HG03039 (cell line): ENCODE data around the gene BTBD9.
"Not testable (repeated sequence)": the region's sequence is repeated elsewhere in the genome, so short reads cannot be mapped to it uniquely, and the experiment has no call there.

ENCODE experiments used
- ATAC-seq: cut with Tn5 transposase; IDR thresholded peaks from one replicate; pipeline ENCODE4 v1.9.1; 2021; ENCODE audit warnings: mild to moderate bottlenecking, moderate library complexity; ENCODE audit not compliant: unreplicated experiment

The BTBD9 gene

GRCh38 chr6:38650207-38650752, 10.6 kb upstream of the BTBD9 start:
- ATAC-seq, result no peak

- ATAC-seq, result no peak
These were observed 10.0 kb upstream of the BTBD9 start for GRCh38 chr6:38649744-38650143.

GRCh38 chr6:38648629-38649028, 8.9 kb upstream of the BTBD9 start:
- no peak for ATAC-seq

GRCh38 chr6:38646166-38646878, 6.6 kb upstream of the BTBD9 start:
- ATAC-seq, result no peak

DNA sequence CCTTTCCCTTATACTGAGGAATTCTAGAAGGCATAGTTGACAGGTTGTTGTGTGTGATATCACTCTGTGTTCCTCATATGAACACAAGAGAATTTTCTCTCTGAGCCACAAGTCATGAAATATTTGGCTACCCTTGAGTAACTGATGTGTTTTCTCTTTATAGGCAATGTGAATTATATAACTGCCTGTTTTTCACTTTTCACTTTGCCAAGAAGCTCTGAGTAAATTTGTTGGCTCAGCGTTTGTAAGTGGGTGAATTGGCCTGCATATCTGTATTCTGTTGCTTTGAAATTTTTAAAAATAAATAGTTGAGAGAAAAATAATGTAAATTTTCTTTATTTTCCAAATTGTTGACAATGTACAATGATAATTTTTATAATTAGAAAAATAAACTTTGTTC, 5.2 kb upstream of the BTBD9 start:
- no peak for ATAC-seq

- peak; percentile 1 for ATAC-seq
These were observed 634 bp upstream of the BTBD9 start for GRCh38 chr6:38640216-38640909.

- peak; percentile 15 for ATAC-seq
These were observed 710 bp downstream of the BTBD9 start for GRCh38 chr6:38638941-38639497.

DNA sequence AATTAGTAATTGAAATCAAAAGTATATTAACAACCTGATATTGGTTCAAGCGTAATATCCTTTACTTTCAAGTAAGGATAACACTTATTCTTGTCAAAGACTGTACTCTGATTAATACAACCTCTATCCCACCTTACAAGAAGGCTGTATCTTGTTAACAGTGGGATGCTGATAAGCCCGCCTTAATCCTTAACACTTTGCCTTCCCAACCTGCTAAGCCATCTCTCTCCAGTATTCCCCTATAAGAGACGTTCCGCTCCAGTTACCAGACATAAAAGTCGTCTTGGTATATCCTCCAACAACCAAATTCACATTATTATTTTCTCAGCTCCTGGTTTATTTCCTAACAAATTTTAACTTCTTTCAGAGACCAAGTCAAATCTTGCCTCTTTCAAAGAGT, 2.0 kb downstream of the BTBD9 start:
- no peak for ATAC-seq

- no peak for ATAC-seq
These were observed 3.7 kb downstream of the BTBD9 start for GRCh38 chr6:38636027-38636426.

DNA sequence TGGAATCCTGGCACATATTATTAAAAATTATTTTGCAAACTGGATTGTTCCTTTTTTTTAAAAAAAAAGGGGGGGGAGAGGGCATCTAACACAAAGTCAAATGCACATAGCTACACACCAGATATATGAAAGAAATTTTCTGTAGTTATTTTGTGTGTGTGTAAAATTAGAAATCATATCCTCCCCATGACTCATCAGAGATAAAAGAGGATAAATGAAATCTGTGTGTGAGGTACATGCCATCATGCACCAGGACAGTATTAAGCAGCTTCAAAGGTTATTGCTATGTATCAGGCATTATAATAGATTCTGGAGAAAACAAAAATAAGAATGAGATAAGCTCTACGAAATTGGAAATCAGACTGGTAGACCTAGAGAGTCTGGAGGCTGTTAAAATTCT, 5.2 kb downstream of the BTBD9 start:
- no peak for ATAC-seq

DNA sequence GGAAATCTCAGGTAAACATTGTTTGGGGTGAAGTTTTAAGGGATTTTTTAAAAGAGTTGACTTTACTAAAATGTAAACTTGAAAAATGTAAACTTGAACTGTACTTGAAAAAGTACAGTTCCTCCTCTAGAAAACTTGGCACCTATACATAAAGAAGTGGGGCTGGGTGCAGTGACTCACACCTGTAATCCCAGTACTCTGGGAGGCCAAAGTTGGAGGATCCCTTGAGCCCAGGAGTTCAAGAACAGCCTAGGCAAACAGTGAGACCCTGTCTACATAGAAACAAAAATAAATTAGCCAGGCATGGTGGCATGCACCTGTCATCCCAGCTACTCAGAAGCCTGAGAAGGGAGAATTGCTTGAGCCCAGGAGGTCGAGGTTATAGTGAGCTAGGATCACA, 7.2 kb downstream of the BTBD9 start:
- no peak for ATAC-seq

- no peak for ATAC-seq
These were observed 8.4 kb downstream of the BTBD9 start for GRCh38 chr6:38631186-38631783.

DNA sequence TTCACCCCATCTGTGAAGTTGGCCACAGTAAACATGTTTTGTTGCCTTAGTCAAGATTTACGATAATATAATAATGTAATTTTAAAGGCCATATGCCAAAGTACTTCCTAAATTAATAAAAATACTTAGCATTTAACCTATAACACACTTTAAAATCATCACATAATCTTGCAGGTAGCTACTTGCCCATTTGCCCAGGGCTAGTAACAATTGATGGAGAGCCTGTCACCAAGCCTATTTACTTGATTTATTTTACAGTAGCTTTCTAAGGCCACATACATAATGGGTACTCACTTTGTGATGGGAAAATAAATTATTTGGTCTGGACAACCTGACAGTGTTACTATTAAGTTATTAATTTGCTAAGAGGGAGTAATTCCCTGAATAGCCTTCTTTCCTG, 14.5 kb downstream of the BTBD9 start:
- no peak for ATAC-seq

GRCh38 chr6:38619342-38619741, 20.4 kb downstream of the BTBD9 start:
- ATAC-seq, result not testable (repeated sequence)

GRCh38 chr6:38618301-38618700, 21.4 kb downstream of the BTBD9 start:
- ATAC-seq, result not testable (repeated sequence)

DNA sequence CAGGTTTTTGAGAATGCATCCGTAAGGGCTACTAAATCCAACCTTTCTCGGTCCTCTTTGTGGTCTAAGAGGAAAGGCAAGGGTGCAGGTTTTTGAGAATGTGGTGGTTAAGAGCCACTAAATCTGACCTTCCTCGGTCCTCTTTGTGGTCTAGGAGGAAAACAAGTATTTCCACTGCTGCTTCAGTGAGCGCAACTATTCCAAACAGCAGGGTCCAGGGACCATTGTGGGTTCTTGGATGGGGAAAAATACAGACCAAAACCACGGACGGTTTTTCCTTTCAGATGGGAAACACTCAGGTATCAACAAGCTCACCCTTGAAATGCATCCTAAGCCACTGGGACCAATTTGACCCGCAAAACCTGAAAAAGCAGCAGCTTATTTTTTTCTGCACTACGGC, 21.9 kb downstream of the BTBD9 start:
- no peak for ATAC-seq

DNA sequence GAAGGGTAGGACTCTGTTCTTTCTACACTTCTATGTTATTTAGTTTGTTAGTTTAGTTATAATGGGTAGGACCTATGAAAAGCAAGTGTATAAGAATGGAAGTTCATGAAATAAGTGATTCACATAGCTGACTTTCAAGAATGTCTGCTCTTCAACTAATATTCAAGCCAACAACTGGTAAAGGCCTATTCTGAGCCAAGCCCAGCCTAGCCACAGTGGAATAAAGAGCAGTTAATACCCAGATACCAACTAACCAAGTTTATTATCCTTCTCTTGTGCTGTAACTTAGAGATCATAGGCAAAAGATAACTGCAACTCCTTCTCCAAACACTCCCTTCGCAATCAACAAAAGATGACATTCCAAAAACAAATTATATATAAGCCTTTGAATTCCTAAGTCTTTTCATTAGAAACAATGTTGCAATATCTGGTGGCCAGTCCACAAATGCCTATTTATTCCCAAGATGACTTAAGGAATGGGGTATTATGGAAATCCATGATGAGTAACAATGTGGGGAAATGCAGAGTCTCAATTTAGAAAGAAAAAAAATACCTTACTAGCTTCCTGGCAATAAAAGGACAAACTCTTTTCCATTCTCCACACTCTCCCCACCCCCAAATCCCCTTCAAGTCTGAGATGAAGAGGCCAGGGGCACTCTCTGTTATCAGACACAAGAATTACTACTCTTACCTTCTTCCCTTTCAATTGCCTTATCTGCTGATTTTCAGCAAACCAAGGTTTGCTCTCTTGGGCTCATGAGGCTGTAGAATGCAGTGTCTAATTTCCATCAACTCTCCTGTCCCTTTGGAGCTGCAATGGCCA, 27.4 kb downstream of the BTBD9 start:
- ATAC-seq, result no peak

DNA sequence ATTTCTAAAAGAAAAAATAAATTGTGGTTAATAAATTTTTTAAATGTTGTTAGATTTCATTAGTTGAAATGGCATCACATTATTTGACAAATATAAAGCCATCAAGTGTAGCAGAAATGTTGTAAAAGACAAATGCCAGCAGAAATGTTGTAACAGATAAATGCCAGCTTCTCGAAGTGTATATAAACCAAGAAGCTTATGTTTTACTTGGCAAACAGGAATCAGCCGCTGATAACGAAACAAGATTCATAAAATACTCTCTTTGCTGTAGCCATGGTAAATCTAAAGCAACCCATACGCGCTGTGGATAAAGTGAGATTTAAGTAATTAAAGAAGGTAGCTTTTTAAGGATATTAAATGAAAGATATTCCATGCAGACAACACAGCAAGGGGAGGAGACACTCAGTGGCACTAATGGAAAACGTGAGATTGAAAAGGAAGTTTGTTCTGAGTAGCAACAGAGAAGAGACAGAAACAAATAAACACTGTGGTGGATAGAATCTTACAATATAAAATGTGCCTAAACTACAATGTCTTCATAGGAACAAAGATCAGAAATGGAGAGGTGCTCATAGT, 29.6 kb downstream of the BTBD9 start:
- no peak for ATAC-seq

DNA sequence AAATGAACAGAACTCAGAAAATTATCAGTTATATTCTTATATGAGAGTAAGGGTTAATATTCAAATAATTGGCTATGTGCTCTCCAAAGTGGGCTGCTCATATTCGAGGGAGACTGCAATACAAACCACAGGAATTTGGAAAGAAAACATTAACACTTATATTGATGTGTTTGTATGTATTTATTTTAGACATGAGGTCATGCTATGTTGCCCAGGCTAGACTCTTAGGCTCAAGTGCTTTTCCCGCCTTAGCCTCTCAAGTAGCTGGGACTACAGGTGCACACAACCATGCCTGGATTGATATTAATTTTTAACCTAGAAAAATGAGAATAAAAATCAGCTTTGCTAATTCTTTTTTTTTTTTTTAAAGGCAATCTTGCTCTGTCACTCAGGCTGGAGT, 35.0 kb downstream of the BTBD9 start:
- no peak for ATAC-seq

- ATAC-seq, result no peak
These were observed 35.8 kb downstream of the BTBD9 start for GRCh38 chr6:38603966-38604365.
